ENCODE data around the gene CSNK1E.

DNA sequence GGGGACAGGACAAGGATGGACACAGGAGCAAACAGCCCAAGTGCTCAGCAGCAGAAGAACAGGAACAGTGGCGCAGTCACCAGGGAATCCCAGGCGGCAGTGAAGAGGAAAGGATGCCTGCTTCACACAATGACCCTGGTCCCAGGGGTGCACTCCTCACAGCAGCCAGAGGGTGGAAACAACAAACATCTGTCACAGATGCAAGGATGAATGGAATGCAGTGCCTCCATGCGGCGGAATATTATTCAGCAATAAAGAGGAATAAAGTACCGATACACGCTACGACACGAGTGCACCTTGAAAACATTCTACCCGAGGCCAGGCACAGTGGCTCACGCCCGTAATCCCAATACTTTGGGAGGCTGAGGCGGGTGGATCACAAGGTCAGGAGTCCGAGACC, 12.7 kb downstream of the CSNK1E start:
- TF ChIP-seq, protein P1, sequence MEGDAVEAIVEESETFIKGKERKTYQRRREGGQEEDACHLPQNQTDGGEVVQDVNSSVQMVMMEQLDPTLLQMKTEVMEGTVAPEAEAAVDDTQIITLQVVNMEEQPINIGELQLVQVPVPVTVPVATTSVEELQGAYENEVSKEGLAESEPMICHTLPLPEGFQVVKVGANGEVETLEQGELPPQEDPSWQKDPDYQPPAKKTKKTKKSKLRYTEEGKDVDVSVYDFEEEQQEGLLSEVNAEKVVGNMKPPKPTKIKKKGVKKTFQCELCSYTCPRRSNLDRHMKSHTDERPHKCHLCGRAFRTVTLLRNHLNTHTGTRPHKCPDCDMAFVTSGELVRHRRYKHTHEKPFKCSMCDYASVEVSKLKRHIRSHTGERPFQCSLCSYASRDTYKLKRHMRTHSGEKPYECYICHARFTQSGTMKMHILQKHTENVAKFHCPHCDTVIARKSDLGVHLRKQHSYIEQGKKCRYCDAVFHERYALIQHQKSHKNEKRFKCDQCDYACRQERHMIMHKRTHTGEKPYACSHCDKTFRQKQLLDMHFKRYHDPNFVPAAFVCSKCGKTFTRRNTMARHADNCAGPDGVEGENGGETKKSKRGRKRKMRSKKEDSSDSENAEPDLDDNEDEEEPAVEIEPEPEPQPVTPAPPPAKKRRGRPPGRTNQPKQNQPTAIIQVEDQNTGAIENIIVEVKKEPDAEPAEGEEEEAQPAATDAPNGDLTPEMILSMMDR (IDR thresholded peaks at IDR 0.05): peak; percentile 2 to 37
- no peak for TF ChIP-seq EP300 (IDR thresholded peaks at IDR 0.05)
